Cardiac muscle cell (in vitro differentiated cells and primary cell): ENCODE results near the gene AQP12A. TPM values are rescaled to one million over a fixed set of nuclear protein-coding genes. Genes with fewer than 3 reads are reported as not detected.

Experiments used
- DNase-seq, 2 donors: peaks; one replicate each; pipeline versions ENCODE4 v3.0.0 to v3.0.0-alpha.2; 2010 to 2017; ENCODE audit warnings: low read depth in 1 of 2, low spot score in 1 of 2
- H3K27ac ChIP-seq: fragments of 200-600 bp; sonication (generic); 2 replicates; pipeline ENCODE4 v1.5.1; 2016
- H3K27me3 ChIP-seq: fragments of 200-600 bp; sonication (generic); 2 replicates; pipeline ENCODE4 v1.6.0; 2016; ENCODE audit warnings: control low read depth
- H3K36me3 ChIP-seq: fragments of 200-600 bp; sonication (generic); 2 replicates; pipeline ENCODE4 v1.5.1; 2016; ENCODE audit warnings: control low read depth
- H3K4me1 ChIP-seq: fragments of 200-600 bp; sonication (generic); 2 replicates; pipeline ENCODE4 v1.8.1; 2017; ENCODE audit warnings: low read depth, mild to moderate bottlenecking, mixed run types
- H3K4me3 ChIP-seq: fragments of 200-600 bp; sonication (generic); 2 replicates; pipeline ENCODE4 v1.5.1; 2016; ENCODE audit warnings: mild to moderate bottlenecking
- H3K9me3 ChIP-seq: fragments of 200-600 bp; sonication (generic); 2 replicates; pipeline ENCODE4 v1.5.1; 2017; ENCODE audit warnings: low read depth, mild to moderate bottlenecking, control low read depth
- CTCF ChIP-seq: IDR thresholded peaks from 2 replicates; pipeline ENCODE4 v1.5.1; 2012; ENCODE audit warnings: low read depth, mild to moderate bottlenecking, low read length
- polyA plus RNA-seq: library from polyadenylated mRNA; unstranded; fragments of >200 nt; fragmentation: Nextera tagmentation; extraction: Ambion mirVana; gene quantifications from 2 replicates; pipeline ENCODE4 v1.2.1, GENCODE V29; 2016
- total RNA-seq: library from RNA; depleted of rRNA; stranded (reverse); fragments of >200 nt; gene quantifications from 2 replicates; pipeline ENCODE4 v1.2.3, GENCODE V29; 2016

AQP12A gene
- total and polyA plus RNA-seq, 2 experiments from 2014 or later: not detected

- no peaks in the 10 kb centered on the region for H3K27me3 ChIP-seq
- H3K4me1 ChIP-seq: no peaks in the 10 kb centered on the region
- no peaks in the 10 kb centered on the region for H3K36me3 ChIP-seq
- no peak for TF ChIP-seq CTCF
- no peak overlapping the region for H3K4me3 ChIP-seq
- no peaks in the 10 kb centered on the region for H3K9me3 ChIP-seq
- no peak for DNase-seq
- H3K27ac ChIP-seq: no peak overlapping the region
These were observed 13.0 kb downstream of the AQP12A start for GRCh38 chr2:240704651-240705050.

- Histone ChIP-seq H3K4me3 (no peak overlapping the region), H3K4me1 (no peaks in the 10 kb centered on the region), H3K9me3 (no peaks in the 10 kb centered on the region), H3K27ac (no peak overlapping the region), H3K27me3 (no peaks in the 10 kb centered on the region), H3K36me3 (no peaks in the 10 kb centered on the region)
- no peak for DNase-seq
- TF ChIP-seq CTCF: no peak
These were observed 13.6 kb downstream of the AQP12A start for GRCh38 chr2:240705204-240705791.

DNA sequence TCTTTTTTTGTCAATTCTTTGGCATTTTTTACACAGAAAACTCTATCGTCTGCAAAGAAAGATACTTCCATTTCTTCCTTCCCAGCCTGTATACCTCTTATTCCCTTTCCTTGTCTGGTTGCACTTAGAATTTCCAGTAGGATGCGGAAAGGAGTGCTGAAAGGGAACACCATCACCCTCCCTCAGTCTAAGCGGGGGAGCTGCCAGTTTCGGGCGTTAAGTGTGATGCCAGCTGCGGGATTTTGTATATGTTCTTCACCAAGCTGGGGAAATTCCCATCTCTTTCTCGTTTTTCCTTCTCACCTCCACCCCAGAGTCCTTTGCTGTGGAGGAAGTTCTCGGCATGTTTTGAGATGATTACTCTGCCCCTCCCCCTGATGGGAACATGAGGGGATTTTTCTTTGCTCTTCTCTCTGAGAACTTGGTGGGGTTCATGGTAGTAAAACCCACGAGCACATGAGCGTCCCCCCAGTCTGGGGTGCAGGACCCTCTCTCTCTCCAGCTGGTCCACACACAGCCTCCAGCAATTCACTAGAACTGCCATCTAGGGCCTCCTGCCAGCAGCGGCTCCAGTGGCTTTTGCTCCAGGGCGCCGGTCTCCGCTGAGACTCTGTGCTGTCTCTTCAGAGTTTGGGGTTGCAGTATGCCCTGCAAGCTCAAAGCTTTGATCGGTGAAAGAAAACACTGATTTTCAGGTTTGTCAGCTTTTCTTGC lies 15.5 kb downstream of the AQP12A start:
- no peaks in the 10 kb centered on the region for H3K27me3 ChIP-seq
- no peaks in the 10 kb centered on the region for H3K4me1 ChIP-seq
- H3K36me3 ChIP-seq: no peaks in the 10 kb centered on the region
- no peak for DNase-seq
- no peak overlapping the region for H3K27ac ChIP-seq
- no peak overlapping the region for H3K4me3 ChIP-seq
- TF ChIP-seq CTCF: no peak
- H3K9me3 ChIP-seq: no peaks in the 10 kb centered on the region

GRCh38 chr2:240707821-240708220 lies 16.2 kb downstream of the AQP12A start:
- Histone ChIP-seq H3K27ac (no peak overlapping the region), H3K4me3 (no peak overlapping the region), H3K36me3 (no peaks in the 10 kb centered on the region), H3K9me3 (no peaks in the 10 kb centered on the region), H3K4me1 (no peaks in the 10 kb centered on the region), H3K27me3 (no peaks in the 10 kb centered on the region)
- no peak for DNase-seq
- no peak for TF ChIP-seq CTCF

GRCh38 chr2:240708457-240708856 lies 16.8 kb downstream of the AQP12A start:
- no peaks in the 10 kb centered on the region for H3K4me1 ChIP-seq
- H3K4me3 ChIP-seq: no peak overlapping the region
- TF ChIP-seq CTCF: no peak
- DNase-seq: no peak
- no peaks in the 10 kb centered on the region for H3K36me3 ChIP-seq
- H3K9me3 ChIP-seq: no peaks in the 10 kb centered on the region
- no peaks in the 10 kb centered on the region for H3K27me3 ChIP-seq
- H3K27ac ChIP-seq: no peak overlapping the region
